ENCODE measurements around the gene AGTRAP.

DNA sequence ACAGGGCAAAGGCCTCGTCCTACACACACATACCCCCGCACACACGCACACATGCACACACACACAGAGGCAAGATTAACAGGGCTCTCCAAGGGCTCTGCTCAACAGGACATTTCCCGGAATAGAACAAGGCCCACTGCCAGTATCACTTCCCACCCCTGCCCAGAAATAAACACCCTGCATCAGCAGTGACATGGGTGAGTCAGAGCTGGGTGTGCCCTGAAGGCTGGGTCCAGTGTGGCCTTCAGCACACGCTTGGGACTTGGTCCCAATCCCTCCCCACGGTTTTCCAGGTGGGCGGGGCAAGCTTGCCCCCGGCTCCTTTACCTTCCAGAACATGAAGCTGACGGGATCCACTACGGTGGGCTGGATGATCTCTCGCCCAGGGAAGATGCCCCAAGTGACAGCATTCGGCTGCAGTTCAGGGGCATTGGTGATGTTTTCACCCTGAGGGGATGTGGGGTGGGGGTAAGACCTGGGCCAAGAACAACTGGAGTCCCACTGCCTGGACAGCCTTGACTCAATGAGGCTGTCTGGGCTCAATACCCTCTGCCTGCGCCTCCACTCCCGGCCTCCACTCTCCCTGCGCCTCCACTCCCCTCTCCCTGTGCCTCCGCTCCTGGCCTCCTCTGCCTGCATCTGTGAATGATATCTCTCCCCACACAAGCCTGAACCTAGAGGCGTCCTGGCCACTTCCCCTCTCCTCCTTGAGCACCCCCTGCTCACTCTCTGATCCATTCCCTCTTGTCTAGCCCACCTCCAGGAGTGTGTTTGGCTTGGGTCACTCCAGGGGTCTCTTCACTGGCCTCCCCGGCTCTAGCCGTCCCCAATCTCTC, 55.2 kb downstream of the AGTRAP start:
- TF ChIP-seq, protein P1, sequence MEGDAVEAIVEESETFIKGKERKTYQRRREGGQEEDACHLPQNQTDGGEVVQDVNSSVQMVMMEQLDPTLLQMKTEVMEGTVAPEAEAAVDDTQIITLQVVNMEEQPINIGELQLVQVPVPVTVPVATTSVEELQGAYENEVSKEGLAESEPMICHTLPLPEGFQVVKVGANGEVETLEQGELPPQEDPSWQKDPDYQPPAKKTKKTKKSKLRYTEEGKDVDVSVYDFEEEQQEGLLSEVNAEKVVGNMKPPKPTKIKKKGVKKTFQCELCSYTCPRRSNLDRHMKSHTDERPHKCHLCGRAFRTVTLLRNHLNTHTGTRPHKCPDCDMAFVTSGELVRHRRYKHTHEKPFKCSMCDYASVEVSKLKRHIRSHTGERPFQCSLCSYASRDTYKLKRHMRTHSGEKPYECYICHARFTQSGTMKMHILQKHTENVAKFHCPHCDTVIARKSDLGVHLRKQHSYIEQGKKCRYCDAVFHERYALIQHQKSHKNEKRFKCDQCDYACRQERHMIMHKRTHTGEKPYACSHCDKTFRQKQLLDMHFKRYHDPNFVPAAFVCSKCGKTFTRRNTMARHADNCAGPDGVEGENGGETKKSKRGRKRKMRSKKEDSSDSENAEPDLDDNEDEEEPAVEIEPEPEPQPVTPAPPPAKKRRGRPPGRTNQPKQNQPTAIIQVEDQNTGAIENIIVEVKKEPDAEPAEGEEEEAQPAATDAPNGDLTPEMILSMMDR (IDR thresholded peaks at IDR 0.05; ENCODE audit: borderline replicate concordance, extremely low read depth, low read length, poor library complexity, severe bottlenecking), result no peak
- no peak for TF ChIP-seq EZH2 (IDR thresholded peaks at IDR 0.05; ENCODE audit: borderline replicate concordance, low read depth, low read length, severe bottlenecking)

All from DND-41 (cell line).